ENCODE data around the gene NRL. TPM values are rescaled to one million over a fixed set of nuclear protein-coding genes. Genes with fewer than 3 reads are reported as not detected.

Gene NRL
- total and polyA plus RNA-seq, 2 donors (not counting 3 experiments of a cell fraction or from before 2014, with no cell fraction given): 0.71 to 1.1 TPM

DNA sequence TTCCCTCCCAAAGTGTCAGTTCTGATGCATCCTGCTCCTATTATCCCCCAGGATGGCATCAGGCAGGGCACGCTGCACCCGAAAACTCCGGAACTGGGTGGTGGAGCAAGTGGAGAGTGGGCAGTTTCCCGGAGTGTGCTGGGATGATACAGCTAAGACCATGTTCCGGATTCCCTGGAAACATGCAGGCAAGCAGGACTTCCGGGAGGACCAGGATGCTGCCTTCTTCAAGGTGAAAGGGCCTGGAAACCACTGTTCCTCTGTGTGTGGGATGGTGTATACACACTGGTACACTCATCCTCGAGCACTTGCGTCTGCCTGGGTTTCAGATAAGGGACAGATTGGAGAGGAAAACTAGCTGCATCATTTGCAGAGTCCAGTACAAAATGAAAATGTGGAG is 47.3 kb upstream of the NRL start:
- dilution Hi-C loops (cut with MboI; ENCODE audit: extremely low pct_ligation_motif_present, low sequenced_read_pairs): no loop called here
- ChIA-PET CTCF (interaction anchor here (1.0 to 3.4 kb wide), 11 partner anchors 13 to 188 kb away, joined by 3 to 63 read pairs (median 8); partner anchors contain the start of genes CIDEB, LTB4R2, PSME1 and PSME2), POLR2A (interaction anchor here (1.6 kb wide), 1 partner anchor 16 kb away, joined by 6 read pairs; no protein-coding TSS in a partner anchor)
- Histone ChIP-seq H3K9ac (replicated peaks; ENCODE audit: extremely low read depth, insufficient read depth, low read length) (peak overlapping the region; percentile 78), H3K27ac (ENCODE audit: insufficient read depth, low read depth, low read length) (peak overlapping the region; percentile 78), H3K79me2 (ENCODE audit: control insufficient read depth, insufficient read depth, low read length) (peaks cover 9% of the 10 kb centered on the region), H3K4me1 (ENCODE audit: control insufficient read depth, extremely low read depth, insufficient read depth, low read length) (peaks cover 16% of the 10 kb centered on the region), H3K36me3 (ENCODE audit: control insufficient read depth in 2 of 2, extremely low read depth in 1 of 2, insufficient read depth in 2 of 2, low read length in 2 of 2) (peaks cover 26 to 57% of the 10 kb centered on the region in 2 experiments), H2AFZ (ENCODE audit: low read depth, low read length) (no peak overlapping the region), H3K27me3 (ENCODE audit: control insufficient read depth in 2 of 2, insufficient read depth in 2 of 2, low read length in 2 of 2) (no peaks in the 10 kb centered on the region), H3K9me3 (replicated peaks; ENCODE audit: control insufficient read depth, insufficient read depth, low read length) (no peaks in the 10 kb centered on the region), H4K20me1 (replicated peaks; ENCODE audit: control insufficient read depth, extremely low read depth, insufficient read depth, low read length) (no peaks in the 10 kb centered on the region), H3K4me3 (replicated peaks in 1 of 3; ENCODE audit: insufficient read depth in 1 of 3, low read depth in 1 of 3, low read length in 3 of 3) (peak overlapping the region in 2 of 3 experiments; percentile 37 to 79), H3K9me1 (replicated peaks; ENCODE audit: control insufficient read depth, extremely low read depth, insufficient read depth, low read length) (no peaks in the 10 kb centered on the region), H3K4me2 (ENCODE audit: insufficient read depth, low read length) (peak overlapping the region; percentile 91)
- FAIRE-seq (no peak), DNase-seq (ENCODE audit: low read depth, low spot score) (no peak)
- peak; percentile 15 for TF ChIP-seq POLR2AphosphoS5 (IDR thresholded peaks at IDR 0.05; ENCODE audit: insufficient read depth, low read depth, low read length)
- no peak for TF ChIP-seq FOS (IDR thresholded peaks at IDR 0.05; ENCODE audit: borderline replicate concordance, insufficient read depth, low read length)
- no peak for TF ChIP-seq MYC (IDR thresholded peaks at IDR 0.05; ENCODE audit: low read depth, low read length)
- TF ChIP-seq EZH2 (IDR thresholded peaks at IDR 0.05; ENCODE audit: borderline replicate concordance, low read depth, low read length, severe bottlenecking): no peak
- TF ChIP-seq POLR2A (IDR thresholded peaks at IDR 0.05; ENCODE audit: low read depth, low read length): no peak
- BruUV-seq (replicated peaks): no TSS peak
- intact Hi-C loops (cut with micrococcal nuclease): no loop called here

Measured in endothelial cell of umbilical vein (primary cell).